ENCODE measurements around the gene FAXDC2.

The FAXDC2 gene

GRCh38 chr5:154794525-154795234 is 55.7 kb downstream of the FAXDC2 start:
- DNase-seq: peak; percentile 46

GRCh38 chr5:154793599-154794524 is 56.5 kb downstream of the FAXDC2 start:
- DNase-seq: no peak

GRCh38 chr5:154791535-154791934 is 58.9 kb downstream of the FAXDC2 start:
- no peak for DNase-seq

GRCh38 chr5:154788212-154788611 is 62.2 kb downstream of the FAXDC2 start:
- DNase-seq: no peak

- no peak for DNase-seq
Measured at GRCh38 chr5:154786414-154786813, 64.0 kb downstream of the FAXDC2 start.

- no peak for DNase-seq
Measured at GRCh38 chr5:154784856-154785255, 65.5 kb downstream of the FAXDC2 start.

GRCh38 chr5:154783774-154784460 is 66.5 kb downstream of the FAXDC2 start:
- DNase-seq: no peak

GRCh38 chr5:154782812-154783592 is 67.4 kb downstream of the FAXDC2 start:
- DNase-seq: no peak

- DNase-seq: no peak
Measured at GRCh38 chr5:154782326-154782725, 68.1 kb downstream of the FAXDC2 start.

GRCh38 chr5:154780128-154780527 is 70.3 kb downstream of the FAXDC2 start:
- DNase-seq: no peak

- DNase-seq: peak; percentile 86
Measured at GRCh38 chr5:154779105-154779504, 71.3 kb downstream of the FAXDC2 start.

- no peak for DNase-seq
Measured at GRCh38 chr5:154778534-154778933, 71.9 kb downstream of the FAXDC2 start.

GRCh38 chr5:154776167-154776566 is 74.2 kb downstream of the FAXDC2 start:
- no peak for DNase-seq

- no peak for DNase-seq
Measured at GRCh38 chr5:154773326-154773725, 77.1 kb downstream of the FAXDC2 start.

- peak; percentile 86 for DNase-seq
Measured at GRCh38 chr5:154771383-154771901, 79.0 kb downstream of the FAXDC2 start.

- DNase-seq: no peak
Measured at GRCh38 chr5:154770111-154770510, 80.3 kb downstream of the FAXDC2 start.

Data from fibroblast of skin of back (primary cell).